VCaP (cell line): ENCODE results near the gene FEZ2.

Source experiments
- H3K27ac ChIP-seq: fragments of 450-650 bp; 2 replicates; pipeline ENCODE4 v1.5.1; 2017
- CTCF ChIP-seq: fragments of 450-650 bp; conservative IDR thresholded peaks from 2 replicates; pipeline ENCODE4 v1.5.1; 2017; ENCODE audit warnings: mild to moderate bottlenecking, moderate library complexity

The FEZ2 gene

GRCh38 chr2:36562973-36563532 is 34.9 kb downstream of the FEZ2 start:
- TF ChIP-seq CTCF = no peak
- no peak overlapping the region for H3K27ac ChIP-seq

GRCh38 chr2:36562240-36562639 is 35.7 kb downstream of the FEZ2 start:
- H3K27ac ChIP-seq = no peak overlapping the region
- no peak for TF ChIP-seq CTCF

- TF ChIP-seq CTCF = no peak
- H3K27ac ChIP-seq = no peak overlapping the region
Measured at GRCh38 chr2:36561237-36561944, 36.6 kb downstream of the FEZ2 start.

GRCh38 chr2:36560726-36561125 is 37.2 kb downstream of the FEZ2 start:
- no peak for TF ChIP-seq CTCF
- H3K27ac ChIP-seq = no peak overlapping the region

- no peak for TF ChIP-seq CTCF
- H3K27ac ChIP-seq = no peak overlapping the region
Measured at GRCh38 chr2:36559221-36559942, 38.6 kb downstream of the FEZ2 start.

- H3K27ac ChIP-seq = no peak overlapping the region
- no peak for TF ChIP-seq CTCF
Measured at GRCh38 chr2:36556842-36557241, 41.1 kb downstream of the FEZ2 start.

GRCh38 chr2:36555789-36556188 is 42.2 kb downstream of the FEZ2 start:
- no peak overlapping the region for H3K27ac ChIP-seq
- no peak for TF ChIP-seq CTCF
